Stimulated activated CD4-positive, alpha-beta T cell treated with anti-CD3 and anti-CD28 coated beads, TNF-alpha, amount 100 ng/mL, for 48 hours (primary cell): ENCODE measurements around the gene COL8A2.

Experiments used
- DNase-seq, 3 donors: peaks; one replicate each; pipeline ENCODE4 v3.0.0-alpha.2; 2020; ENCODE audit warnings: low read depth in 3 of 3

Gene COL8A2

GRCh38 chr1:36055706-36056105, 69.3 kb downstream of the COL8A2 start:
- DNase-seq = no peak

- DNase-seq = no peak
Measured at GRCh38 chr1:36053978-36054377, 71.0 kb downstream of the COL8A2 start.

- no peak for DNase-seq
Measured at GRCh38 chr1:36051821-36052220, 73.2 kb downstream of the COL8A2 start.
